GM23338 (cell line): ENCODE results near the gene ATF5. TPM values are rescaled to one million over a fixed set of nuclear protein-coding genes. Genes with fewer than 3 reads are reported as not detected.

Source experiments
- ATAC-seq: fragments of 200-7000 bp; cut with Tn5 transposase; 3 replicates; pipeline ENCODE4 v1.9.1; 2020
- DNase-seq: peaks from one replicate; pipeline ENCODE4 v3.0.0-alpha.2; 2015; ENCODE audit warnings: low spot score
- H2AFZ ChIP-seq: fragments of 200-600 bp; sonication (generic); 2 replicates; pipeline ENCODE4 v1.8.0; 2016; ENCODE audit warnings: antibody characterized with exemption, mild to moderate bottlenecking, moderate library complexity
- H3F3A ChIP-seq: fragments of 200-600 bp; sonication (generic); replicated peaks from 2 replicates; pipeline ENCODE4 v1.8.0; 2017; ENCODE audit warnings: antibody characterized with exemption, mixed run types, low read depth
- H3K27ac ChIP-seq: fragments of 200-600 bp; sonication (generic); 2 replicates; pipeline ENCODE4 v1.6.1; 2016; ENCODE audit warnings: low read depth
- H3K27me3 ChIP-seq: fragments of 200-600 bp; sonication (generic); 2 replicates; pipeline ENCODE4 v1.8.0; 2016; ENCODE audit warnings: mild to moderate bottlenecking, mixed run types, moderate library complexity; ENCODE audit not compliant: insufficient read depth
- H3K36me3 ChIP-seq: fragments of 200-600 bp; sonication (generic); 2 replicates; pipeline ENCODE4 v1.8.0; 2016; ENCODE audit warnings: mild to moderate bottlenecking; ENCODE audit not compliant: insufficient read depth
- H3K4me1 ChIP-seq: fragments of 200-600 bp; sonication (generic); 2 replicates; pipeline ENCODE4 v1.8.0; 2016; ENCODE audit warnings: mild to moderate bottlenecking, moderate library complexity; ENCODE audit not compliant: insufficient read depth
- H3K4me2 ChIP-seq: fragments of 200-600 bp; sonication (generic); 2 replicates; pipeline ENCODE4 v1.7.1; 2017; ENCODE audit warnings: mixed run types
- H3K4me3 ChIP-seq: fragments of 200-600 bp; sonication (generic); 2 replicates; pipeline ENCODE4 v1.6.1; 2016; ENCODE audit warnings: mixed run types
- H3K79me2 ChIP-seq: fragments of 200-600 bp; sonication (generic); replicated peaks from 2 replicates; pipeline ENCODE4 v1.8.0; 2017; ENCODE audit warnings: mild to moderate bottlenecking; ENCODE audit not compliant: insufficient read depth
- H3K9me2 ChIP-seq: fragments of 200-600 bp; sonication (generic); 2 replicates; pipeline ENCODE4 v1.8.0; 2017; ENCODE audit not compliant: insufficient read depth
- H4K20me1 ChIP-seq: fragments of 200-600 bp; sonication (generic); replicated peaks from 2 replicates; pipeline ENCODE4 v1.8.0; 2017; ENCODE audit warnings: mild to moderate bottlenecking; ENCODE audit not compliant: insufficient read depth
- H3K27ac Mint-ChIP-seq: 2 replicates; pipeline ENCODE4 v1.8.0; 2020; ENCODE audit warnings: inconsistent platforms, mild to moderate bottlenecking, moderate library complexity, mixed read lengths
- H3K27me3 Mint-ChIP-seq: 3 replicates; pipeline ENCODE4 v1.8.0; 2022; ENCODE audit warnings: low read depth, mild to moderate bottlenecking, moderate library complexity, mixed read lengths, inconsistent platforms; ENCODE audit not compliant: insufficient read depth, poor library complexity
- H3K36me3 Mint-ChIP-seq: 3 replicates; pipeline ENCODE4 v1.8.0; 2021; ENCODE audit warnings: low read depth, mild to moderate bottlenecking, inconsistent platforms, moderate library complexity, mixed read lengths
- H3K4me1 Mint-ChIP-seq: 3 replicates; pipeline ENCODE4 v1.8.0; 2020; ENCODE audit warnings: mild to moderate bottlenecking, inconsistent platforms, mixed read lengths
- H3K4me3 Mint-ChIP-seq: 3 replicates; pipeline ENCODE4 v1.8.0; 2021; ENCODE audit warnings: moderate library complexity, mild to moderate bottlenecking, inconsistent platforms, mixed read lengths
- H3K9me3 Mint-ChIP-seq: 3 replicates; pipeline ENCODE4 v1.8.0; 2020; ENCODE audit warnings: moderate library complexity, mild to moderate bottlenecking, inconsistent platforms, mixed read lengths
- CREB1 ChIP-seq: fragments of 250-450 bp; sonication (Bioruptor Pico); IDR thresholded peaks from 2 replicates; pipeline ENCODE4 v1.5.0; 2020; ENCODE audit warnings: low read depth, mild to moderate bottlenecking, moderate library complexity
- CTCF ChIP-seq, 2 experiments: fragments of 200-600 bp in 1 of 2; sonication (generic) in 1 of 2; conservative IDR thresholded peaks; 2 replicates each; pipeline versions ENCODE4 v1.5.1 to v1.6.1; 2016 to 2017; ENCODE audit warnings: antibody characterized with exemption in 2 of 2, low read depth in 2 of 2, mild to moderate bottlenecking in 2 of 2, moderate library complexity in 1 of 2
- ETS1 ChIP-seq: IDR thresholded peaks from 2 replicates; pipeline ENCODE4 v1.6.1; 2016; ENCODE audit warnings: antibody characterized with exemption
- EZH2 ChIP-seq: fragments of 200-600 bp; sonication (generic); IDR thresholded peaks from one replicate; pipeline ENCODE4 v1.8.0; 2017; ENCODE audit warnings: antibody characterized with exemption, mild to moderate bottlenecking, low read depth; ENCODE audit not compliant: unreplicated experiment
- EZH2phosphoT487 ChIP-seq: fragments of 200-600 bp; sonication (generic); IDR thresholded peaks from one replicate; pipeline ENCODE4 v1.8.1; 2018; ENCODE audit warnings: antibody characterized with exemption; ENCODE audit not compliant: unreplicated experiment
- JUNB ChIP-seq: IDR thresholded peaks from one replicate; pipeline ENCODE4 v1.6.1; 2016; ENCODE audit warnings: antibody characterized with exemption; ENCODE audit not compliant: unreplicated experiment
- NANOG ChIP-seq: IDR thresholded peaks from 2 replicates; pipeline ENCODE4 v1.6.1; 2016; ENCODE audit warnings: antibody characterized with exemption, borderline replicate concordance
- POLR2AphosphoS5 ChIP-seq: IDR thresholded peaks from 2 replicates; pipeline ENCODE4 v1.6.1; 2016; ENCODE audit warnings: antibody characterized with exemption, low read depth
- REST ChIP-seq: IDR thresholded peaks from one replicate; pipeline ENCODE4 v1.6.1; 2018; ENCODE audit warnings: antibody characterized with exemption; ENCODE audit not compliant: unreplicated experiment
- STAT1 ChIP-seq: IDR thresholded peaks from one replicate; pipeline ENCODE4 v1.6.1; 2016; ENCODE audit warnings: antibody characterized with exemption; ENCODE audit not compliant: unreplicated experiment
- ZNF114 ChIP-seq: fragments of 250-450 bp; sonication (Bioruptor Pico); IDR thresholded peaks from 2 replicates; pipeline ENCODE4 v1.5.0; 2020; ENCODE audit warnings: mild to moderate bottlenecking, moderate library complexity
- ZNF331 ChIP-seq: fragments of 250-450 bp; sonication (Bioruptor Pico); IDR thresholded peaks from 2 replicates; pipeline ENCODE4 v1.5.0; 2020; ENCODE audit warnings: low read depth, mild to moderate bottlenecking, moderate library complexity
- polyA plus RNA-seq: library from polyadenylated mRNA; unstranded; fragments of >200 nt; fragmentation: Nextera tagmentation; extraction: Ambion mirVana; gene quantifications from 2 replicates; pipeline ENCODE4 v1.2.1, GENCODE V29; 2016
- total RNA-seq: library from RNA; depleted of rRNA; stranded (reverse); fragments of >200 nt; shearing (Covaris generic); gene quantifications from 2 replicates; pipeline ENCODE4 v1.2.3, GENCODE V29; 2014

ATF5 gene
- total and polyA plus RNA-seq, 2 experiments from 2014 or later, result 7.4 to 9.6 TPM

DNA sequence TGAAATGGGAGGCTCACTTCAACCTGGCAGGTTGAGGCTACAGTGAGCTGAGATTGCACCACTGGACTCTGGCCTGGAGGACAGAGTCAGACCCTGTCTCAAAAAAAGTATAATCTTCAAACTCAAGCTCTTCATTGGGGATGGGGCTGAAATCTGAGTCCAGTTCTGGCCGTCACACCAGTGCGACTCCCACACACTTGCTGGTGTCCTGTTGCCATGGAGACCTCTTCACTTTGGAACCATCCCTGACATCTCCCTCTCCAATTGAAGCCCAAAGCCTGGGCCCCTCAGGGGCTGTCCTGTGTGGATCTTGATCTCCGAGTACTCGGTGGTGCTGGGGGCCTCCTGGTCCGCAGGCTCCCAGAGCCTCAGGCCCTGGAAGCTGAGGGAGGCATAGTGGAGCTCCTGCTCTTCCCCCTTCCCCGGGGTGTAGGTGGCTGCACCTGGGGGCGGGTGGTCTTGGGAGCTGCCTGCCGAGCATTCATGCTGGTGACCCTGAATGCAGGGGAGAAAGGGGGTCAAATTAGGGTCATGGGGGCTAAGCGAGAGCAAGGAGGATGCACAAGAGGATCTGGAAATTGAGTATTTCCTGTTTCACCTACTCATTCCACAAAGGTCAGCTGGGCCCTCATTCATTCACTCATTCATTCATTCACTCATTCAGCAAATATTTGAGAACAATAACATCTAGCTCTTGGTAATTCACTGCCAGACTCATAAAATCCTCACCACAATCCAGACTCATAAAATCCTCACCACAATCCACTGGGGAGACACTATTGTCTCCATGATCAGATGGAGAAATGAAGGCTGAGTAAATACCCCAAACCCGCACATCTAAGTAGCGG, 21.0 kb downstream of the ATF5 start (continued):
- TF ChIP-seq NANOG, result no peak
- TF ChIP-seq JUNB, result no peak
- no peak for TF ChIP-seq STAT1
- TF ChIP-seq POLR2AphosphoS5, result no peak
- no peak for TF ChIP-seq ZNF331 (CRISPR knock-in tag)
- no peak for TF ChIP-seq EZH2phosphoT487

GRCh38 chr19:49950590-49950948, 21.6 kb downstream of the ATF5 start:
- no peak for ATAC-seq
- no peak for DNase-seq
- Histone ChIP-seq H3K4me3 (no peak overlapping the region), H2AFZ (no peak overlapping the region), H3K36me3 (no peaks in the 10 kb centered on the region), H3K79me2 (no peaks in the 10 kb centered on the region), H3K9me2 (no peaks in the 10 kb centered on the region), H3K4me2 (no peak overlapping the region), H3K27ac (no peak overlapping the region), H3F3A (no peaks in the 10 kb centered on the region), H4K20me1 (no peaks in the 10 kb centered on the region), H3K27me3 (no peaks in the 10 kb centered on the region), H3K4me1 (peaks cover 17% of the 10 kb centered on the region; the same call in 1 of the 2 replicates)
- H3K27me3 Mint-ChIP-seq, result peaks cover 14% of the 10 kb centered on the region
- H3K9me3 Mint-ChIP-seq, result peaks cover 12% of the 10 kb centered on the region
- no peak overlapping the region for H3K4me3 Mint-ChIP-seq
- no peak overlapping the region for H3K27ac Mint-ChIP-seq
- no peaks in the 10 kb centered on the region; the same call in 2 of the 3 replicates for H3K36me3 Mint-ChIP-seq
- peaks cover 23% of the 10 kb centered on the region for H3K4me1 Mint-ChIP-seq
- TF ChIP-seq ZNF114 (CRISPR knock-in tag) (no peak), STAT1 (no peak), NANOG (no peak), CREB1 (CRISPR knock-in tag) (no peak), ETS1 (no peak), ZNF331 (CRISPR knock-in tag) (no peak), EZH2 (no peak), POLR2AphosphoS5 (no peak), JUNB (no peak), CTCF (conservative IDR thresholded peaks at IDR 0.05; ENCODE audit: low read depth in 2 of 2) (no peak), EZH2phosphoT487 (no peak), REST (no peak)
